Neuronal stem cell (in vitro differentiated cells): ENCODE measurements around the gene BRSK2.

Experiments used
- DNase-seq: peaks from one replicate; pipeline ENCODE4 v3.0.0-alpha.2; 2013; ENCODE audit warnings: low spot score
- H2AFZ ChIP-seq: one replicate; pipeline ENCODE4 v1.6.1; 2013; ENCODE audit warnings: mild to moderate bottlenecking, low read length, inconsistent platforms
- H2AK5ac ChIP-seq: 2 replicates; pipeline ENCODE4 v1.6.1; 2013; ENCODE audit warnings: low read depth, mild to moderate bottlenecking, inconsistent platforms, low read length, moderate library complexity, mixed read lengths
- H2BK120ac ChIP-seq: 2 replicates; pipeline ENCODE4 v1.6.1; 2013; ENCODE audit warnings: low read depth, mild to moderate bottlenecking, inconsistent platforms, low read length, moderate library complexity, mixed read lengths
- H2BK12ac ChIP-seq: one replicate; pipeline ENCODE4 v1.6.1; 2013; ENCODE audit warnings: low read length, inconsistent platforms
- H2BK15ac ChIP-seq: 2 replicates; pipeline ENCODE4 v1.6.1; 2013; ENCODE audit warnings: mild to moderate bottlenecking, low read length, inconsistent platforms, mixed read lengths
- H2BK5ac ChIP-seq: one replicate; pipeline ENCODE4 v1.6.1; 2013; ENCODE audit warnings: inconsistent platforms, mild to moderate bottlenecking, low read length, moderate library complexity
- H3K14ac ChIP-seq: one replicate; pipeline ENCODE4 v1.6.1; 2013; ENCODE audit warnings: low read length, inconsistent platforms
- H3K18ac ChIP-seq: 2 replicates; pipeline ENCODE4 v1.6.1; 2013; ENCODE audit warnings: low read length, inconsistent platforms
- H3K23ac ChIP-seq: 2 replicates; pipeline ENCODE4 v1.6.1; 2013; ENCODE audit warnings: low read depth, mild to moderate bottlenecking, mixed read lengths, low read length, inconsistent platforms; ENCODE audit not compliant: poor library complexity
- H3K27ac ChIP-seq: replicated peaks from 3 replicates; pipeline ENCODE4 v1.5.1; 2013; ENCODE audit warnings: low read length, inconsistent platforms
- H3K27me3 ChIP-seq, 3 experiments: 2 replicates each; pipeline ENCODE4 v1.6.1; 2013; ENCODE audit warnings: low read length in 3 of 3, mild to moderate bottlenecking in 2 of 3, inconsistent platforms in 1 of 3, low read depth in 1 of 3, mixed read lengths in 1 of 3, moderate library complexity in 1 of 3; ENCODE audit not compliant: control insufficient read depth in 3 of 3, insufficient read depth in 3 of 3
- H3K36me3 ChIP-seq, 2 donors: replicated peaks in 1 of 2; 2 replicates each; pipeline ENCODE4 v1.6.1; 2013; ENCODE audit warnings: low read length in 2 of 2; ENCODE audit not compliant: control insufficient read depth in 2 of 2, insufficient read depth in 2 of 2
- H3K4ac ChIP-seq: 2 replicates; pipeline ENCODE4 v1.6.1; 2013; ENCODE audit warnings: inconsistent platforms, mild to moderate bottlenecking, low read length, moderate library complexity
- H3K4me1 ChIP-seq, 2 donors: 1 replicate in 1 of 2; 2 replicates in 1 of 2; pipeline ENCODE4 v1.6.1; 2013; ENCODE audit warnings: low read length in 2 of 2, low read depth in 1 of 2; ENCODE audit not compliant: control insufficient read depth in 2 of 2, insufficient read depth in 1 of 2
- H3K4me2 ChIP-seq: one replicate; pipeline ENCODE4 v1.6.1; 2013; ENCODE audit warnings: mild to moderate bottlenecking, low read length, inconsistent platforms; ENCODE audit not compliant: insufficient read depth, poor library complexity, severe bottlenecking
- H3K4me3 ChIP-seq, 2 donors: 2 replicates each; pipeline ENCODE4 v1.5.1; 2013; ENCODE audit warnings: low read length in 2 of 2, mild to moderate bottlenecking in 2 of 2, inconsistent platforms in 1 of 2, moderate library complexity in 1 of 2
- H3K79me1 ChIP-seq: one replicate; pipeline ENCODE4 v1.6.1; 2013; ENCODE audit warnings: low read depth, mild to moderate bottlenecking, inconsistent platforms, low read length, moderate library complexity
- H3K9ac ChIP-seq: one replicate; pipeline ENCODE4 v1.6.1; 2013; ENCODE audit warnings: mild to moderate bottlenecking, low read depth, low read length, inconsistent platforms; ENCODE audit not compliant: poor library complexity
- H3K9me3 ChIP-seq, 2 donors: replicated peaks in 1 of 2; 2 replicates each; pipeline versions ENCODE3 to v1.6.1; 2013; ENCODE audit warnings: low read length in 2 of 2, mild to moderate bottlenecking in 2 of 2, inconsistent platforms in 1 of 2, low read depth in 1 of 2, mixed read lengths in 1 of 2, moderate library complexity in 1 of 2; ENCODE audit not compliant: control insufficient read depth in 2 of 2, insufficient read depth in 1 of 2
- H4K8ac ChIP-seq: one replicate; pipeline ENCODE4 v1.6.1; 2013; ENCODE audit warnings: low read depth, mild to moderate bottlenecking, inconsistent platforms, low read length, moderate library complexity
- H4K91ac ChIP-seq: one replicate; pipeline ENCODE4 v1.6.1; 2013; ENCODE audit warnings: low read length, low read depth, mild to moderate bottlenecking, inconsistent platforms; ENCODE audit not compliant: poor library complexity
- WGBS, 2 donors: extraction: QIAGEN DNeasy Blood & Tissue Kit; methylation state at CpG; one replicate each; pipeline ENCODE4 v1.1.7; 2013; ENCODE audit warnings: missing lambda C conversion rate in 2 of 2, mixed read lengths in 1 of 2; ENCODE audit not compliant: insufficient read length in 2 of 2, insufficient replicate concordance in 1 of 2; ENCODE audit errors: extremely low coverage in 2 of 2; 5-methylcytosine and 5-hydroxymethylcytosine counted together

BRSK2 gene

DNA sequence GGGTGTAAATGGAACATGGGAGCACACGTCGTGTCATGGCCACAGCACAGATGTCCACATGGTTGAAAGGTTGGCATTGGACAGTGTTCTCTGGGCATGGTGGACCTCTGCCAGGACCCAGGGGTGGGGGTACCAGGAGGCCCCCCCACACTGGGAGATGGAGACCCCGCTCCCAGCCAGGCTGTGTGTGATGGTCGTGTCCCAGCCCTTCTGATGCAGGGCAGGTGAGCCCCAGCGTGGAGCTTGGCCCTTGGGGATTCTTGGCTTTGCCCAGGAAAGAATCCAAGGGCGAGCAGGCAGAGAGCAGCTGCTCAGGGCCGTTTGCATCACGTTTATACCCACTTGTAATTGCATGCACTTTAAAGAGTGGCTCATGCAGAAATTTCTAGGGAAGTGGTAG, 22.0 kb upstream of the BRSK2 start:
- no peak overlapping the region for H2BK5ac ChIP-seq
- H4K8ac ChIP-seq = no peak overlapping the region
- peaks cover 0 to 6% (median 0%) of the 10 kb centered on the region in 3 experiments for H3K27me3 ChIP-seq
- no peak overlapping the region for H3K27ac ChIP-seq
- no peak overlapping the region for H2BK120ac ChIP-seq
- no peak overlapping the region for H3K4ac ChIP-seq
- no peak overlapping the region for H3K9ac ChIP-seq
- no peaks in the 10 kb centered on the region for H3K79me1 ChIP-seq
- DNase-seq = no peak
- H2AFZ ChIP-seq = no peak overlapping the region
- H3K9me3 ChIP-seq = peaks cover 0 to 37% of the 10 kb centered on the region in 2 donors
- WGBS, 2 donors = no CpG with 5 or more reads among the region's 8 CpGs
- H4K91ac ChIP-seq = no peak overlapping the region
- H3K18ac ChIP-seq = no peak overlapping the region
- no peak overlapping the region for H3K23ac ChIP-seq
- H2BK12ac ChIP-seq = no peak overlapping the region
- no peaks in the 10 kb centered on the region for H3K36me3 ChIP-seq
- peak overlapping the region; percentile 36 for H2AK5ac ChIP-seq
- no peak overlapping the region for H3K4me2 ChIP-seq
- H3K4me3 ChIP-seq = no peak overlapping the region
- no peak overlapping the region for H2BK15ac ChIP-seq
- H3K4me1 ChIP-seq = no peaks in the 10 kb centered on the region
- H3K14ac ChIP-seq = no peak overlapping the region

- Histone ChIP-seq H2AFZ (no peak overlapping the region), H3K4ac (no peak overlapping the region), H3K36me3 (no peaks in the 10 kb centered on the region), H3K9me3 (peaks cover 0 to 34% of the 10 kb centered on the region in 2 donors), H3K23ac (peak overlapping the region; percentile 29), H2BK12ac (no peak overlapping the region), H2AK5ac (no peak overlapping the region), H3K79me1 (no peaks in the 10 kb centered on the region), H2BK5ac (no peak overlapping the region), H3K4me2 (no peak overlapping the region), H3K9ac (no peak overlapping the region), H4K91ac (no peak overlapping the region), H3K27ac (no peak overlapping the region), H3K4me1 (no peaks in the 10 kb centered on the region), H3K18ac (no peak overlapping the region), H3K27me3 (peaks cover 0 to 5% (median 0%) of the 10 kb centered on the region in 3 experiments), H3K4me3 (peak overlapping the region in 1 of 2 donors; percentile 44), H4K8ac (no peak overlapping the region), H3K14ac (no peak overlapping the region), H2BK120ac (no peak overlapping the region), H2BK15ac (no peak overlapping the region)
- no peak for DNase-seq
- WGBS, 2 donors = no CpG with 5 or more reads among the region's 9 CpGs
Measured at GRCh38 chr11:1368216-1368615, 21.5 kb upstream of the BRSK2 start.

GRCh38 chr11:1368966-1369365, 20.8 kb upstream of the BRSK2 start:
- Histone ChIP-seq H3K4me3 (no peak overlapping the region), H3K36me3 (no peaks in the 10 kb centered on the region), H3K4ac (no peak overlapping the region), H2BK15ac (peak overlapping the region; percentile 75), H4K8ac (no peak overlapping the region), H3K18ac (peak overlapping the region; percentile 64), H3K79me1 (no peaks in the 10 kb centered on the region), H3K4me2 (no peak overlapping the region), H2BK120ac (no peak overlapping the region), H3K27ac (no peak overlapping the region), H2AK5ac (no peak overlapping the region), H3K27me3 (no peaks in the 10 kb centered on the region), H2BK12ac (peak overlapping the region; percentile 41), H3K9me3 (peaks cover 0 to 27% of the 10 kb centered on the region in 2 donors), H3K9ac (no peak overlapping the region), H2BK5ac (peak overlapping the region; percentile 53), H2AFZ (no peak overlapping the region), H3K23ac (no peak overlapping the region), H3K4me1 (peaks cover 0 to 1% of the 10 kb centered on the region in 2 donors), H3K14ac (peak overlapping the region; percentile 47), H4K91ac (no peak overlapping the region)
- no CpG with 5 or more reads among the region's 16 CpGs for WGBS, 2 donors
- DNase-seq = no peak

- Histone ChIP-seq H2BK5ac (peak overlapping the region; percentile 53), H3K14ac (peak overlapping the region; percentile 47), H2BK120ac (no peak overlapping the region), H4K8ac (no peak overlapping the region), H3K9ac (no peak overlapping the region), H4K91ac (peak overlapping the region; percentile 43), H3K4me3 (no peak overlapping the region), H3K23ac (peak overlapping the region; percentile 43), H2AK5ac (peak overlapping the region; percentile 74), H2AFZ (no peak overlapping the region), H3K9me3 (peaks cover 0 to 23% of the 10 kb centered on the region in 2 donors), H3K79me1 (no peaks in the 10 kb centered on the region), H3K4ac (no peak overlapping the region), H3K4me2 (no peak overlapping the region), H3K4me1 (peaks cover 0 to 1% of the 10 kb centered on the region in 2 donors), H2BK12ac (peak overlapping the region; percentile 6), H2BK15ac (peak overlapping the region; percentile 58), H3K27me3 (no peaks in the 10 kb centered on the region), H3K36me3 (no peaks in the 10 kb centered on the region), H3K18ac (peak overlapping the region; percentile 76), H3K27ac (no peak overlapping the region)
- no CpG with 5 or more reads among the region's 18 CpGs for WGBS, 2 donors
- DNase-seq = no peak
Measured at GRCh38 chr11:1369371-1370005, 20.2 kb upstream of the BRSK2 start.
